ENCODE measurements around the gene CTBP2.

The CTBP2 gene

DNA sequence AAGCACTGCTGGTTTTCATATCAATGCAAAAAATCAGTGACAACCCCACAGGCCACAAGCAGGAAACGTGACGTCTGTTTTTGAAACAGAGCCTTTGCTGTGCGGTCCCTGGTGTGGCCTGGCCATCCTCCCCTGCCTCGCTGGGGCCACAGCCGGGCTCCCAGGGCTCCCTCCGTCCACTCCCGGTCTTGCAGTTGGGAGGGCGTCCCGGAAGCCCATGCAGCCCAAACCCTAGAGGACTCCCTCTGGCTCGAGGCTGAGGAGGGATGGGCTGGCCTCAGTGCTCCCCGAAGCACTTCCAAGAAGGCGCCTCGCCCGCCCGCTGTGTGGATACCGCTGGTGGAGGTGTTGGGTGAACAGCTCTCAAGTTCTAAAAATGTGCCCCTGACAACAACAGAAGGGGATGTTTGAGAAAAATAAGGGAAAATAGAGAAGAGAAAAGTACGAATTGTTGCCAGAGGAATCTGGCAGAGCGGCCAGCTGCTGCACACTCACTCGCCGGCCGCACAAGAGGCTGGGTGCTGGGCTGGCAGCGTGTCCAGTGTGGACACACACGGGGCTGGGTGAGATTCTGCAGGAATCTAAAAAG, 144.9 kb downstream of the CTBP2 start:
- no peak for DNase-seq

- no peak for DNase-seq
These were observed 145.5 kb downstream of the CTBP2 start for GRCh38 chr10:125014836-125015355.

- no peak for DNase-seq
These were observed 146.1 kb downstream of the CTBP2 start for GRCh38 chr10:125014086-125014830.

- DNase-seq: no peak
These were observed 146.9 kb downstream of the CTBP2 start for GRCh38 chr10:125013529-125013872.

DNA sequence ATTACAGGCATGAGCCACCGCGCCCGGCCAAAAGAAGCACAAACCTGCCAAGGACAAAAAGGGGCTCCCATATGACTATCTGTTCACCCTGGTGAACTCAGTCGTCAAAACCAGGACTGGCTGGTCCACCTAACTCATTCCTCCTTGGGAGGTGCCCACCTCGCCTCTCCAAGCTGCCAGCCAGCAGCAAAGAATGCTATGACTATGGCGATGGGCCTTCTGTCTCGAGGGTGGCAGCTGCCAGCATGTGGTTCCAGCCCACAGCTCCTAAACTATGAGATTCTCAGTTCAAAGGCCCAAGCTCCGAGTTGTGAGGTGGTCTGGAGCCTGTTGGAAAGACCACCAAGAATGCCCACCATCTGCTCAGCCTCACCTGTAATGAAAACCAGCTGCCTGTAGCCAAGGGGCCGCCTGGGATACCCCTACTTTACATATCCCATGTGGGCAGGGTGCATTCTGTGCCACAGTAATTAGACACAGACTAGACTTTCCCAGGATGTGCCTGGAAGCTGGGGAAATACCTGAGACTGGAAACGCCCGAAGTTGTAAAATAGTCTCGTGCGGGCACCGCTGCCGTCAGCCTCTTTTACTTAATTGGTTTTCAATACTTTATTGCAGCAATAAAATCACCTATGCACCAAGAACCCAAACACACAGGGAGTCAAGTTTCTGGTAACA, 147.4 kb downstream of the CTBP2 start:
- no peak for DNase-seq

- DNase-seq: no peak
These were observed 148.2 kb downstream of the CTBP2 start for GRCh38 chr10:125011926-125012705.

DNA sequence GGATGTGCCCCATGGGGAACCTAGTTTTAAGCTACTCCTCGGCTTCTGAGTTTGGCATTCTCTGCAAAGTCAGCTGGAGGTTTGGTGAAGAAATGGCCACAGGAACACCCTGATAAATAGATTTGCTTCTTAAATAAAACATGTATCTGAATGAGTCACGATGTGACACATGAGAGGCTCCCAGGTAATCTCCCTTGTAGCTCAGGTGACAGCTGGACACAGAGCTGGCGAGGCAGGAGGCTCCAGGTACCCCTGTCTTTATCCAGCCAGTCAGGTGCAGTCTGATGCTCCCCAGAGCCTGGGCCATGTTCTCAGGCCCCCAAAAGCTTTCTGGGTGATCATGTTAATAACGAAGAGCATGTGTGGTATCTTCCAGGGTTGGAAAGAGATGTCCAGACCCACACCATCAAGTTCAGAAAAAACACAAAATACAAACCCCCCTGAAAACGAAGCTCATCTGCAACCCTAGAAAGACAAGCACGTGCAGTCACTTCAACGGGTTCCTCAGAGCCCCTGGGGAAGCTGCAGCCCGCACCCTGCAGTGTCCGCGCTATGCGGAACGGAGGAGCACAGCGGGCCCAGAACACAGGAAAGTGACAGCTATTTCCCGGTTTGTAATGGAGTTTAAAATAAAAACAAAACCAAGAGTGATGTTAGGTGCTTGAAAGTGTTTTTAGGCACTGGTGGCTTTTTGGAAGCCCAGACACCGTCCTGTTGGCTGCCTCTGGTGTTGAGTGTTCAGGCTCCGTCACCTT, 149.0 kb downstream of the CTBP2 start:
- no peak for DNase-seq

- no peak for DNase-seq
These were observed 150.0 kb downstream of the CTBP2 start for GRCh38 chr10:125010362-125010761.

- DNase-seq: no peak
These were observed 150.7 kb downstream of the CTBP2 start for GRCh38 chr10:125009661-125010161.

DNA sequence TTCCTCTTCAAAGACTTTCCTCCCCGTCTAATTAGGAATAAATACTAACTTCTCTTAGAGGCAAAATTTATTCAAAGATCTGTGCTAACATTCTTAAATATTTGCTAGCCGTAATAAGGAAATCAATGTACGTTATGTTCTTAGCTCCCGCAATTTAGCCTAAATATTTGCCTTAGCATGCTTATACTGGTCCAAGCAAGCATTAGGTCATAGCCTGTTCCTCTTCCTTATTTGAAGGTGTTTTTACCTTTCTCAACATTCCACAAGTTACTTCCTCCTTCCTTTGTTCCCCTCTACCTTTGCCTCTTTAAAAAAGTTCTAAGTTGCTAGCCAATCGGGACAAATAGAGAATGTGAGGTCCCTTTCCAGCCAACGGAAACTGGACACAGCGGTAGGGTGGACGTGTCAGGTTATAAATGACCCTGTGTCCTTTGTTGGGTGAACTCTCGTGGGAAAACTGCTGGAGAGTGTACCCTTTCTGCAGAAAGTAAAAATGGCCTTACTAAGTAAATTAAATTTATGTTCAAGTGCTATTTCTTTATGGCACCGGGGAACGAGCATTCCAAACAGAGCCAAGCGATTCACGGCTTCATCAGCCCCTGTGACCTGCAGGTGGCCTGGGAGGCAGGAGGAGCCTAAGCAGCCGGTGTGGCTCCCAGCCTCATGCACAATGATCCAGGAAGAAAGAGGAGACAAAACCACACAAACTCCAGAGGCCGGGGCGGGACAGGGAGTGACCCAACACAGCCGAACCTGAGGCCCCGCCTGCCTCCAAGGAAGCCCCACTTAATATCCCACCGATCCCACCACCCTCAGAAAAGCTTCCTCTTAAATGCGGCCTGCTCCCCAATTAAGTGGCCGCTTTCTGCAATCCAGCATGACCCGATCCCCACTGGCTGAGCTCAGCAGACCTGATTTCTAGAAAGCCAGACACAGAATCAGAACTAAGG, 151.4 kb downstream of the CTBP2 start:
- no peak for DNase-seq

GRCh38 chr10:125007436-125007835, 152.9 kb downstream of the CTBP2 start:
- no peak for DNase-seq

DNA sequence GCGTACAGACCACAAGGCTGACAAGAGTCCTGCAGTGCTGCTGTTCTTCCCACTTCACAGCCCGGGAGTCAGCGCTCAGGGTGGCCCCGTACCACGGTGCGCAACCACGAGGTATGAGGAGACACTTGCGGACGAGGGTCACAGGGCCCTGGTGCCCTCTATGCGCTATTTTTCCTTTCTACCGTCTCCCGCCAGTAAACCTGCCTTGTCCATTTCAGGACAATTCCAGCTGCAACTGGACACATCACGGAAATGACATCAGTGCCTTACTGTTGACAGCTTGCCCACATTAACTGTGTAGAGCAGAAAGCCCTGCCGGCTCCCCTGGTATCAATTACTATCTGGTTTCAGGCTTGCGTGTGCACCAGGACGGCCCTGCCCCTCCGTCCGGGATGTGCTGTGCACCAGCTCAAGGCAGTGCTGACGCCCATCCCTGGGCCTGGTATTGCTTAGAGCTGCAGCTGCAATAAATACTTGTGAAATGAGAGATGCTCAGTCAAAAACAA, 153.4 kb downstream of the CTBP2 start:
- DNase-seq: no peak

- DNase-seq: no peak
These were observed 154.1 kb downstream of the CTBP2 start for GRCh38 chr10:125006188-125006680.

GRCh38 chr10:125005312-125006187, 154.8 kb downstream of the CTBP2 start:
- no peak for DNase-seq

GRCh38 chr10:125004571-125005311, 155.6 kb downstream of the CTBP2 start:
- DNase-seq: no peak

DNA sequence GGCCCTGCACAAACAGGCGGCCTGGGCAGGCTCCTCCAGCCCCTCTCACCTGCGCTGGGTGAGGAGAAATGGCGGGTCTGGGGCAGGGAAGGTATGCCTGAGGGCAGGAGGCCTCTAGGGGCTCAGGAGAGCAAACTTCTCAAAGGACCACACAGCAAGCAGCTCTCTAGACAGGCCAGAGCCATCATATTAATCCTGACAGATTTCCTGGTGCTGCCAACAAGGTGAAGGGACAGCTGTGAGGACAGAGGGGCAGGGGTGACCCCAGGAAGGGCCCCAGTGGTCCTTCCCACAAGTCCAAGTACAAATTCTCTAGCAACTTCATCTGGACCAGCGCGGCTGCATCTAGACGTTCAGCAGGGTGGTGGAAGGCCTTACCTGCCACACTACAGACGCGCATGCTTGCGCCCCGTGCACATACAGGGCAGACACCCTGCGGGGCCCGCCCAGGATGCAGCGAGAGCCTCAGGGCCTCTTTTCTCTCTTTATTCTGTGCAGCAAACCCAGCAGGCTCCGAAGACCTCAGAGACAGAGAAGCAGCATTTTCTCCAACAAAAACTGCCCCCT, 156.4 kb downstream of the CTBP2 start:
- no peak for DNase-seq

DNA sequence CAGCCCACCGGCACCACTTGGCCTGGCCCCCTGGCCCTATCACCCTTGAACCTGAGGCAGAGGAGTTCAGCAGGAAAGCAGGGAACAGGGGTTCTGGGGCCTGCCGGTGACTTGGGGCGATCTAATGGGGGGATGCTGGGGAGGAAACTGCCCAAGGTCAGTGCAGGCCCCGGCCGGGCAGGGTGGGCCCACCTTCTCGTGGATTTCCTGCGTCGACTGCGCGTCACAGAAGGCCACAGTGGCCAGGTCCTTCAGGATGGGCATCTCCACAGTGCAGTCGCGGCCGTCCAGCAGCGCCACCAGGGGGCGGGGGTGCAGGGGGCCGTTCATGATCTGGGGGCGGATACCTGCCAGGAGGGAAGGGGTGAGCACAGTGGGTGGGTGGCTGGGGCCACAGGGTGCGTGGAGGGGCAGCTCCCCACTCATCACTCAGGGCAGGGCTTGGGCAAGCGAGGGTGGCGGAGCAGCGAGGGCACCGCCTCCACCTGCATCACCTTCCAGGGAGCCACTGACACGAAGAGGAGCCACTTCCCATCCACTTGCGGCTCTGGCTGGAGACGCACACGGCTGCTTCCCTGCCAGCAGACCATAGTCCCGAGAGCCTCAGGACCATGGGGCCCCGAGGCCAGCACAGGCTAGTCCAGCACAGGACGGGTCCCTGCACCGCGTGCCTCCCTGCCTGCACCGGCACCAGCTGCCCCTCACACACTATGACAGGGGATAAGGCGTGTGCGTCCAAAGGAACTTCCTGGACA, 157.0 kb downstream of the CTBP2 start:
- DNase-seq: no peak

Data from stimulated activated naive CD4-positive, alpha-beta T cell treated with Interleukin-2 at 50 U/mL for 16 hours (primary cell).